GM10266 (cell line): Measurements from ENCODE around the gene ARFIP1.
"Not testable (repeated sequence)": the region's sequence is repeated elsewhere in the genome, so short reads cannot be mapped to it uniquely, and the experiment has no call there.

ENCODE experiments used
- DNase-seq: peaks from one replicate; pipeline ENCODE4 v3.0.0; 2012; ENCODE audit errors: extremely low spot score
- CTCF ChIP-seq: IDR thresholded peaks from 2 replicates; pipeline ENCODE4 v1.5.1; 2012; ENCODE audit warnings: mild to moderate bottlenecking, low read depth; ENCODE audit not compliant: control insufficient read depth, insufficient read depth; ENCODE audit errors: missing control alignments

Gene ARFIP1

GRCh38 chr4:152824561-152824960, 44.8 kb downstream of the ARFIP1 start:
- no peak for TF ChIP-seq CTCF
- no peak for DNase-seq

GRCh38 chr4:152825336-152825735, 45.6 kb downstream of the ARFIP1 start:
- DNase-seq, result no peak
- no peak for TF ChIP-seq CTCF

- DNase-seq, result no peak
- no peak for TF ChIP-seq CTCF
These were observed 48.4 kb downstream of the ARFIP1 start for GRCh38 chr4:152828122-152828521.

GRCh38 chr4:152831416-152831815, 51.7 kb downstream of the ARFIP1 start:
- DNase-seq, result no peak
- TF ChIP-seq CTCF, result no peak

- no peak for TF ChIP-seq CTCF
- DNase-seq, result no peak
These were observed 57.2 kb downstream of the ARFIP1 start for GRCh38 chr4:152836936-152837335.

- not testable (repeated sequence) for DNase-seq
These were observed 60.0 kb downstream of the ARFIP1 start for GRCh38 chr4:152839729-152840128.

GRCh38 chr4:152843481-152844090, 63.8 kb downstream of the ARFIP1 start:
- DNase-seq, result no peak
- TF ChIP-seq CTCF, result no peak

- no peak for DNase-seq
- no peak for TF ChIP-seq CTCF
These were observed 67.6 kb downstream of the ARFIP1 start for GRCh38 chr4:152847376-152847775.
